Activated naive CD4-positive, alpha-beta T cell treated with anti-CD3 and anti-CD28 coated beads, Interleukin-2, amount 50 U/mL, for 24 hours (primary cell): ENCODE data around the gene AK2.
"Not testable (repeated sequence)": the region's sequence is repeated elsewhere in the genome, so short reads cannot be mapped to it uniquely, and the experiment has no call there.

Experiments
- H3K27ac Mint-ChIP-seq: one replicate; pipeline ENCODE4 v1.8.0; 2021; ENCODE audit warnings: mild to moderate bottlenecking, mixed read lengths
- H3K27me3 Mint-ChIP-seq: one replicate; pipeline ENCODE4 v1.8.0; 2021; ENCODE audit warnings: mixed read lengths
- H3K36me3 Mint-ChIP-seq: one replicate; pipeline ENCODE4 v1.8.0; 2021; ENCODE audit warnings: mixed read lengths
- H3K4me1 Mint-ChIP-seq: one replicate; pipeline ENCODE4 v1.8.0; 2021; ENCODE audit warnings: mixed read lengths
- H3K4me3 Mint-ChIP-seq: one replicate; pipeline ENCODE4 v1.8.0; 2021; ENCODE audit warnings: mild to moderate bottlenecking, mixed read lengths
- H3K9me3 Mint-ChIP-seq: one replicate; pipeline ENCODE4 v1.8.0; 2021; ENCODE audit warnings: mixed read lengths

The AK2 gene

GRCh38 chr1:33042831-33043230 lies 6.1 kb upstream of the AK2 start:
- H3K4me3 Mint-ChIP-seq: no peak overlapping the region

GRCh38 chr1:33041026-33041425 lies 4.3 kb upstream of the AK2 start:
- Mint-ChIP-seq H3K27me3 (peaks cover 2% of the 10 kb centered on the region), H3K27ac (no peak overlapping the region), H3K36me3 (peaks cover 1% of the 10 kb centered on the region), H3K4me3 (no peak overlapping the region), H3K9me3 (no peaks in the 10 kb centered on the region), H3K4me1 (peaks cover 11% of the 10 kb centered on the region)

More at GRCh38 chr1:33042831-33043230, 6.1 kb upstream of the AK2 start:
- H3K4me1 Mint-ChIP-seq: no peaks in the 10 kb centered on the region
- no peak overlapping the region for H3K27ac Mint-ChIP-seq
- no peaks in the 10 kb centered on the region for H3K9me3 Mint-ChIP-seq
- H3K27me3 Mint-ChIP-seq: peaks cover 2% of the 10 kb centered on the region
- H3K36me3 Mint-ChIP-seq: peaks cover 1% of the 10 kb centered on the region

- Mint-ChIP-seq H3K4me1 (peaks cover 17% of the 10 kb centered on the region), H3K9me3 (no peaks in the 10 kb centered on the region), H3K27me3 (peaks cover 2% of the 10 kb centered on the region), H3K27ac (no peak overlapping the region), H3K36me3 (peaks cover 4% of the 10 kb centered on the region), H3K4me3 (no peak overlapping the region)
Measured at GRCh38 chr1:33039840-33040239, 3.2 kb upstream of the AK2 start.

- peaks cover 48% of the 10 kb centered on the region for H3K4me1 Mint-ChIP-seq
- H3K27ac Mint-ChIP-seq: peak overlapping the region; percentile 97
- no peaks in the 10 kb centered on the region for H3K9me3 Mint-ChIP-seq
- no peaks in the 10 kb centered on the region for H3K27me3 Mint-ChIP-seq
- H3K36me3 Mint-ChIP-seq: peaks cover 15% of the 10 kb centered on the region
- H3K4me3 Mint-ChIP-seq: peak overlapping the region; percentile 96
Measured at GRCh38 chr1:33036051-33036525, 595 bp downstream of the AK2 start.

- no peaks in the 10 kb centered on the region for H3K27me3 Mint-ChIP-seq
- no peak overlapping the region for H3K27ac Mint-ChIP-seq
- H3K4me3 Mint-ChIP-seq: peak overlapping the region; percentile 21
- H3K36me3 Mint-ChIP-seq: peaks cover 16% of the 10 kb centered on the region
- no peaks in the 10 kb centered on the region for H3K9me3 Mint-ChIP-seq
- H3K4me1 Mint-ChIP-seq: peaks cover 71% of the 10 kb centered on the region
Measured at GRCh38 chr1:33032126-33032869, 4.4 kb downstream of the AK2 start.

- peak overlapping the region; percentile 61 for H3K27ac Mint-ChIP-seq
Measured at GRCh38 chr1:33031506-33031905, 5.2 kb downstream of the AK2 start.

GRCh38 chr1:33030575-33030974 lies 6.1 kb downstream of the AK2 start:
- no peak overlapping the region for H3K27ac Mint-ChIP-seq
- H3K27me3 Mint-ChIP-seq: no peaks in the 10 kb centered on the region
- peaks cover 66% of the 10 kb centered on the region for H3K4me1 Mint-ChIP-seq
- no peaks in the 10 kb centered on the region for H3K9me3 Mint-ChIP-seq
- H3K36me3 Mint-ChIP-seq: peaks cover 16% of the 10 kb centered on the region
- H3K4me3 Mint-ChIP-seq: no peak overlapping the region

More at GRCh38 chr1:33031506-33031905, 5.2 kb downstream of the AK2 start:
- Mint-ChIP-seq H3K9me3 (no peaks in the 10 kb centered on the region), H3K4me1 (peaks cover 64% of the 10 kb centered on the region), H3K27me3 (no peaks in the 10 kb centered on the region), H3K4me3 (no peak overlapping the region), H3K36me3 (peaks cover 16% of the 10 kb centered on the region)

GRCh38 chr1:33029921-33030320 lies 6.8 kb downstream of the AK2 start:
- no peak overlapping the region for H3K4me3 Mint-ChIP-seq
- peaks cover 68% of the 10 kb centered on the region for H3K4me1 Mint-ChIP-seq
- H3K36me3 Mint-ChIP-seq: peaks cover 14% of the 10 kb centered on the region
- H3K27me3 Mint-ChIP-seq: no peaks in the 10 kb centered on the region
- H3K9me3 Mint-ChIP-seq: no peaks in the 10 kb centered on the region
- no peak overlapping the region for H3K27ac Mint-ChIP-seq

GRCh38 chr1:33029209-33029608 lies 7.5 kb downstream of the AK2 start:
- H3K4me3 Mint-ChIP-seq: no peak overlapping the region
- H3K36me3 Mint-ChIP-seq: peaks cover 12% of the 10 kb centered on the region
- H3K27ac Mint-ChIP-seq: no peak overlapping the region
- no peaks in the 10 kb centered on the region for H3K9me3 Mint-ChIP-seq
- H3K27me3 Mint-ChIP-seq: no peaks in the 10 kb centered on the region
- peaks cover 68% of the 10 kb centered on the region for H3K4me1 Mint-ChIP-seq

- Mint-ChIP-seq H3K27ac (no peak overlapping the region), H3K4me1 (peaks cover 49% of the 10 kb centered on the region), H3K9me3 (no peaks in the 10 kb centered on the region), H3K4me3 (peak overlapping the region; percentile 11), H3K27me3 (no peaks in the 10 kb centered on the region), H3K36me3 (peaks cover 17% of the 10 kb centered on the region)
Measured at GRCh38 chr1:33025761-33026160, 10.9 kb downstream of the AK2 start.

GRCh38 chr1:33025180-33025569 lies 11.5 kb downstream of the AK2 start:
- peaks cover 47% of the 10 kb centered on the region for H3K4me1 Mint-ChIP-seq
- H3K27ac Mint-ChIP-seq: peak overlapping the region; percentile 91

GRCh38 chr1:33024430-33025179 lies 12.1 kb downstream of the AK2 start:
- not testable (repeated sequence) for H3K9me3 Mint-ChIP-seq, H3K27me3 Mint-ChIP-seq
- Mint-ChIP-seq H3K4me3 (peak overlapping the region; percentile 44), H3K4me1 (peaks cover 42% of the 10 kb centered on the region), H3K27ac (peak overlapping the region; percentile 91), H3K36me3 (peaks cover 17% of the 10 kb centered on the region)

More at GRCh38 chr1:33025180-33025569, 11.5 kb downstream of the AK2 start:
- Mint-ChIP-seq H3K9me3 (no peaks in the 10 kb centered on the region), H3K4me3 (peak overlapping the region; percentile 11), H3K36me3 (peaks cover 17% of the 10 kb centered on the region), H3K27me3 (no peaks in the 10 kb centered on the region)

- Mint-ChIP-seq H3K27me3 (no peaks in the 10 kb centered on the region), H3K4me3 (no peak overlapping the region), H3K27ac (no peak overlapping the region), H3K4me1 (peaks cover 44% of the 10 kb centered on the region), H3K36me3 (peaks cover 28% of the 10 kb centered on the region), H3K9me3 (no peaks in the 10 kb centered on the region)
Measured at GRCh38 chr1:33022650-33023200, 14.0 kb downstream of the AK2 start.

- H3K27me3 Mint-ChIP-seq: no peaks in the 10 kb centered on the region
- no peak overlapping the region for H3K27ac Mint-ChIP-seq
- H3K4me3 Mint-ChIP-seq: no peak overlapping the region
- peaks cover 42% of the 10 kb centered on the region for H3K4me1 Mint-ChIP-seq
- peaks cover 28% of the 10 kb centered on the region for H3K36me3 Mint-ChIP-seq
- H3K9me3 Mint-ChIP-seq: no peaks in the 10 kb centered on the region
Measured at GRCh38 chr1:33021567-33022431, 14.9 kb downstream of the AK2 start.

- Mint-ChIP-seq H3K4me1 (peaks cover 14% of the 10 kb centered on the region), H3K27ac (peak overlapping the region; percentile 90), H3K9me3 (no peaks in the 10 kb centered on the region), H3K36me3 (peaks cover 31% of the 10 kb centered on the region), H3K27me3 (no peaks in the 10 kb centered on the region), H3K4me3 (no peak overlapping the region)
Measured at GRCh38 chr1:33018112-33018511, 18.6 kb downstream of the AK2 start.
